Activated naive CD4-positive, alpha-beta T cell treated with anti-CD3 and anti-CD28 coated beads for 36 hours (primary cell): ENCODE results near the gene MMP7. TPM values are rescaled to one million over a fixed set of nuclear protein-coding genes. Genes with fewer than 3 reads are reported as not detected.

Experiments
- CTCF ChIA-PET: fragments of 350-600 bp; sonication (Branson Sonifier 250); formaldehyde crosslinking; loops from one replicate; lab custom pipeline; 2021; ENCODE audit warnings: antibody characterized with exemption; lab: Charles Lee
- DNase-seq: peaks from one replicate; pipeline ENCODE4 v3.0.0-alpha.2; 2020
- H3K27ac Mint-ChIP-seq: one replicate; pipeline ENCODE4 v1.8.0; 2021; ENCODE audit warnings: mild to moderate bottlenecking, mixed read lengths
- H3K27me3 Mint-ChIP-seq: one replicate; pipeline ENCODE4 v1.8.0; 2021; ENCODE audit warnings: low read depth, mixed read lengths
- H3K36me3 Mint-ChIP-seq: one replicate; pipeline ENCODE4 v1.8.0; 2021; ENCODE audit warnings: low read depth, mixed read lengths
- H3K4me1 Mint-ChIP-seq: one replicate; pipeline ENCODE4 v1.8.0; 2021; ENCODE audit warnings: low read depth, mixed read lengths
- H3K4me3 Mint-ChIP-seq: one replicate; pipeline ENCODE4 v1.8.0; 2021; ENCODE audit warnings: mild to moderate bottlenecking, moderate library complexity, mixed read lengths
- H3K9me3 Mint-ChIP-seq: one replicate; pipeline ENCODE4 v1.8.0; 2021; ENCODE audit warnings: mixed read lengths
- intact Hi-C: fragments of 100-400 bp; cut with micrococcal nuclease; formaldehyde crosslinking; loops from one replicate; pipeline ENCODE4 v1.15.1; 2023
- total RNA-seq, 2 experiments: library from RNA; stranded (reverse); gene quantifications; one replicate each; pipeline ENCODE4 v1.2.3, GENCODE V29; 2021

MMP7 gene
- total RNA-seq, 2 experiments from 2014 or later = not detected

DNA sequence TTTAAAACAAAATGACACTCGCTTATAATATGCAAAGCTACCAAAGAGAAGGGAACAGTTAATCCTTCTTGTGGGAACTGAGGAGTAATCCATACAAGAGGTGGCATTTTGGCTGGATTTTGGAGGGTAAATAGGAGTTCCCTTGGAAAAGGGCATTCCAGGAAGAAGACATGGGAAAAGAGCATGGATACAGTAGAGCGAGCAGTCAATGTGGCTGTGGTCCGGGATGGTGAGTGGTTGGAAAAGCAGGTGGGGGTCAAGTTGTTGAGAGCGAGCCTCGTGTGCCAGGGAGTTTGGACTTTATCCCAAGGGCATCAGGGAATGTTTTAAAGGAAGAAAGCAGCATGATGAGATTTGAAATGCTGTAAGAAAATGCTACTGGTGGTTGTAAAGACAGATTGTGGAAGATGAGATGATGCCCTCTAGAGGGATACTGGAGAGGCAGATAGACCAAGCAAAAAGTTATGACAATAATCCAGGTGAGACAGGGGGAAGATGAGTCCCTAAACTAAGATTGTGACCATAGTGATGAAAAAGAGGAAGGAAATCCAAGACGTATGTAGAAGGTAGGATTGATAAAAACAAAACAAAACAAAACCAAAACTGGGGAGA is 3.8 kb upstream of the MMP7 start:
- CTCF ChIA-PET = interaction anchor here (1.5 kb wide), 1 partner anchor 11 kb away, joined by 3 read pairs; no protein-coding TSS in a partner anchor
- intact Hi-C loops = no loop called here

DNA sequence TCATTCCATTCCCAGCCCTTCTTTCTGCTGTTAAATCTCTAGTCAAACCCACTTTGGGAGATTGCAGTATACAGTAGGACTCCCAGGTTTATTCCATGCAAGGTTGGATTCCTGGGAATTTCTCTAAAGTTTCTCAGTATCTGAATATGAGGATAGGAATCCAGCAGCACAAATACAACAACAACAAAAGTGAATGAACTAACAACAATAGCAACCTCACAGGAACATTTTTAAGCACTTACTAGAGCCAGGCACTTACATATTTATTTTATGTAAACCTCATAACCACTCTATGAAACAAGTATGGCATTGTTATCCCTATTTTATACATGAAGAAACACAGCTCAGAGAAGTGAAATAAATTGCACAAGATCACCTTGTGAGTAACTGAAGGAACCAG is 1.9 kb downstream of the MMP7 start:
- no peaks in the 10 kb centered on the region for H3K27me3 Mint-ChIP-seq
- H3K36me3 Mint-ChIP-seq = no peaks in the 10 kb centered on the region
- intact Hi-C loops = loop anchor here (2.0 kb wide), 1 partner anchor 26 kb away; no protein-coding TSS in a partner anchor

More for the DNA sequence above, 3.8 kb upstream of the MMP7 start:
- Mint-ChIP-seq H3K36me3 (no peaks in the 10 kb centered on the region), H3K4me3 (no peak overlapping the region), H3K4me1 (peaks cover 7% of the 10 kb centered on the region), H3K27ac (no peak overlapping the region), H3K27me3 (peaks cover 2% of the 10 kb centered on the region), H3K9me3 (no peaks in the 10 kb centered on the region)
- DNase-seq = no peak

DNA sequence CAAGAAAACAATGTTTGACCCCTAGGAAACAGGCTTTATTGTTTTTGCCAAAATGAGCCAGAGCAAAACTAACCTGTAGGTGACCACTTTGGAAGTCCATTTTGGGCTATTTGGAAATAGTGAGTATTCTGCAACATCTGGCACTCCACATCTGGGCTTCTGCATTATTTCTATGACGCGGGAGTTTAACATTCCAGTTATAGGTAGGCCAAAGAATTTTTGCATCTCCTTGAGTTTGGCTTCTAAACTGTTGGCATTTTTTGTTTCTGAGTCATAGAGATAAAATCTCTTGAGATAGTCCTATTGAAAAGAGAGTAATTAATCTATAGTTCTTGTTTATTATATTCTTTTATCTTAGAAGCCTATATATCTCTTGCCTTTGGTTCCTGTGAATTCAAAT is 2.9 kb downstream of the MMP7 start:
- H3K27me3 Mint-ChIP-seq = no peaks in the 10 kb centered on the region
- H3K27ac Mint-ChIP-seq = no peak overlapping the region
- CTCF ChIA-PET = interaction anchor here (1.6 kb wide), 1 partner anchor 86 kb away, joined by 4 read pairs; no protein-coding TSS in a partner anchor
- no peaks in the 10 kb centered on the region for H3K9me3 Mint-ChIP-seq
- H3K4me3 Mint-ChIP-seq = no peak overlapping the region
- DNase-seq = no peak
- intact Hi-C loops = loop anchor here (2.0 kb wide), 1 partner anchor 27 kb away; no protein-coding TSS in a partner anchor
- no peaks in the 10 kb centered on the region for H3K36me3 Mint-ChIP-seq
- H3K4me1 Mint-ChIP-seq = peaks cover 7% of the 10 kb centered on the region

More for the DNA sequence above, 1.9 kb downstream of the MMP7 start:
- no peak for DNase-seq
- Mint-ChIP-seq H3K4me3 (no peak overlapping the region), H3K27ac (no peak overlapping the region), H3K9me3 (no peaks in the 10 kb centered on the region), H3K4me1 (peaks cover 7% of the 10 kb centered on the region)
- CTCF ChIA-PET = interaction anchor here (0.7 to 1.6 kb wide), 2 partner anchors 10 to 85 kb away, joined by 4 to 5 read pairs; no protein-coding TSS in a partner anchor

DNA sequence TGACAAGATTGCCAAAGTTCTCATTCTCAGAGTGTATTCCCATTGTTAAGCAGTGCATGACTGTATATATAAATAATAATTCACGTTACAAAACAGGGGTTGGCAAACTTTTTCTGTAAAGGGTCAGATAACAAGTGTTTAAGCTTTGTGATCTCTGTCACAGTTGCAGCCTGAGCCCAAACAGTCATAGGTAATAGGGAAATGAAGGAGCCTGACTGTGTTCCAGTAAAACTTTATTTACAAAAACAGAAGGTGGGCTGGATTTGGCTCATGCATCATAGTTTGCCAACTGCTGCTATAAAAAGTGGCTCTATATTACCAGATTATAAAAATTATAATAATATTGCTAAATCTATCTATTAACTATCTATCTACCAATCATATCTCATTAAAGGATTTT is 3.5 kb downstream of the MMP7 start:
- intact Hi-C loops = no loop called here
- H3K4me1 Mint-ChIP-seq = peaks cover 7% of the 10 kb centered on the region
- H3K27me3 Mint-ChIP-seq = no peaks in the 10 kb centered on the region
- no peaks in the 10 kb centered on the region for H3K36me3 Mint-ChIP-seq
- H3K4me3 Mint-ChIP-seq = no peak overlapping the region
- H3K27ac Mint-ChIP-seq = no peak overlapping the region
- H3K9me3 Mint-ChIP-seq = no peaks in the 10 kb centered on the region
- no peak for DNase-seq
- CTCF ChIA-PET = interaction anchor here (0.9 to 3.9 kb wide), 2 partner anchors 9 to 86 kb away, joined by 3 to 22 read pairs; no protein-coding TSS in a partner anchor

DNA sequence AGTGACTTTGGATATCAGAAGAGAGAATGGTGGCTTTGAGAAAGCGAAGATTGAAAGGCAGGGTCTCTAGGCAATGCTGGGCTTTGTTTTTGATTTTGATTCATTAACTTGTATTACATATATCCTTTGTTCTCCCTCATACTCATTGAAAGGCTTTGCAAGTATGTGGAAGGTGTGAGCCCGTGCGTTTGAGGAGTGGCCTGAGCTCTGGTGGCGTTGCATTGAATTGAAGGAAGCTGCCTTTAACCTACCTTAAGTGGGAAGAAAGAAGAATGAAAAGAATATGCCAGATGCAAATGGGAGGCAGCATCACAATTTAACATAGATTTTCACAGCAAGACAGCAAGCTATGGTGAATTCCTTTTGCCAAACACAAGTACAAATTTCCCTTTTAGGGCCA is 6.7 kb downstream of the MMP7 start:
- Mint-ChIP-seq H3K36me3 (no peaks in the 10 kb centered on the region), H3K9me3 (no peaks in the 10 kb centered on the region), H3K4me1 (no peaks in the 10 kb centered on the region), H3K27me3 (peaks cover 4% of the 10 kb centered on the region), H3K4me3 (no peak overlapping the region), H3K27ac (no peak overlapping the region)
- CTCF ChIA-PET = interaction anchor here (1.2 to 3.9 kb wide), 6 partner anchors 9 to 182 kb away, joined by 3 to 22 read pairs (median 5); no protein-coding TSS in a partner anchor
- intact Hi-C loops = loop anchor here (5.0 kb wide), 1 partner anchor 88 kb away; no protein-coding TSS in a partner anchor
- DNase-seq = no peak

DNA sequence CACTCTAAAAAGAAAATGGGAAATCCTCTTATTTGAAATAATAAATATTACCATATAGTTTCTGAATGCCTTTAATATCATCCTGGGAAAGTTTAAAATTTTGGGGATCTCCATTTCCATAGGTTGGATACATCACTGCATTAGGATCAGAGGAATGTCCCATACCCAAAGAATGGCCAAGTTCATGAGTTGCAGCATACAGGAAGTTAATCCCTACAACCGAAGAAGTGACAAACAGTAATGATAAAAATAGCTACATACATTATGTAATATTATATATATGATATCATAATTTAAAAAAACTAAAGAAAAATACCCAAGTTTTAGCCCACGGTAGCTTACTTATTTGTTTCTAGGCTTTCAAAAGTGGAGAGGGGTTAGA is 7.4 kb downstream of the MMP7 start:
- H3K4me3 Mint-ChIP-seq = no peak overlapping the region
- H3K27me3 Mint-ChIP-seq = peaks cover 4% of the 10 kb centered on the region
- no peaks in the 10 kb centered on the region for H3K4me1 Mint-ChIP-seq
- CTCF ChIA-PET = interaction anchor here (1.2 to 3.9 kb wide), 6 partner anchors 8 to 181 kb away, joined by 3 to 22 read pairs (median 5); no protein-coding TSS in a partner anchor
- intact Hi-C loops = loop anchor here (5.0 kb wide), 1 partner anchor 89 kb away; no protein-coding TSS in a partner anchor
- DNase-seq = no peak
- no peaks in the 10 kb centered on the region for H3K36me3 Mint-ChIP-seq
- H3K27ac Mint-ChIP-seq = no peak overlapping the region
- no peaks in the 10 kb centered on the region for H3K9me3 Mint-ChIP-seq

DNA sequence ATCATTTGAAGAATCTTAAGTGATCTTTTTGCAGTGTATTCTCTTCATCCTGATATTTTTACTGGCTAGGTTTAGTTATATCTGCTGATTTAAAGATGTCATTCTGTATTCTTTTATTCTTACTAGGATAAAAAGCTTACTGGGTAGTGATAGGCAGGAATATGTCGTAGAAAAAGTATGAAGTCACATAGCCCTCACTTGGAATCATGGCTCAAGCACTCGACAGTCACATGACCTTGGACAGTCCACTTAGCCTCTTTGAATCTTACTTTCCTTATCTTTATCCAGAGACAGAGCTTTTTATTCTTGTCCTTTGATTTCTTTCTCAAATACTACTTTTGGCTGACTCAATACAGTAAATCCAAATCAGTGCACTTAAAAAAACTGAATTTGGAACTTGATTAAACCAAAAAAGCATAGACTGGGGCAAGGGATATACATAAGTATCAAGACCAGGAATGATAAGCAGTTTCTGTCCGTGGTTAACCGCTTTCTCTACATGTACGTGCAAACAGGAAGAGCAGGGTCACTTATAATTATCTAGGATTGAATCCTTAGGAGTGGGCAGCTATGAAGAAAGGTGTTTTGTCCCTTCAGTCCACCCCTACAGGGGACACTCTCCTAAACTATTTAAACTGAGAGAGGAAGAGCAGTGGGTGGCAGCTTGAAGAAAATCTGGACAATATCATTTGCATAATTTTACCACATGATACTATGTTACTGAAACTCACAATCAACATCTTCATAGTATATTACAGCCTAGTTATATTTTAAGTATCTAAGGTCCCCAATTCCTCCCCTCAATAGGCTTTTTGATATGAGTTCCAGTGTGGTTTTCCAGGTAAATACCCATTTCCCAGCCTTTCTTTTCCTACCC is 8.0 kb downstream of the MMP7 start:
- peaks cover 4% of the 10 kb centered on the region for H3K27me3 Mint-ChIP-seq
- H3K27ac Mint-ChIP-seq = no peak overlapping the region
- no peaks in the 10 kb centered on the region for H3K9me3 Mint-ChIP-seq
- H3K36me3 Mint-ChIP-seq = no peaks in the 10 kb centered on the region
- H3K4me1 Mint-ChIP-seq = no peaks in the 10 kb centered on the region
- intact Hi-C loops = loop anchor here (5.0 kb wide), 1 partner anchor 90 kb away; no protein-coding TSS in a partner anchor
- H3K4me3 Mint-ChIP-seq = no peak overlapping the region
- CTCF ChIA-PET = interaction anchor here (1.4 to 2.4 kb wide), 4 partner anchors 12 to 180 kb away, joined by 3 to 6 read pairs (median 5); no protein-coding TSS in a partner anchor
- DNase-seq = no peak

DNA sequence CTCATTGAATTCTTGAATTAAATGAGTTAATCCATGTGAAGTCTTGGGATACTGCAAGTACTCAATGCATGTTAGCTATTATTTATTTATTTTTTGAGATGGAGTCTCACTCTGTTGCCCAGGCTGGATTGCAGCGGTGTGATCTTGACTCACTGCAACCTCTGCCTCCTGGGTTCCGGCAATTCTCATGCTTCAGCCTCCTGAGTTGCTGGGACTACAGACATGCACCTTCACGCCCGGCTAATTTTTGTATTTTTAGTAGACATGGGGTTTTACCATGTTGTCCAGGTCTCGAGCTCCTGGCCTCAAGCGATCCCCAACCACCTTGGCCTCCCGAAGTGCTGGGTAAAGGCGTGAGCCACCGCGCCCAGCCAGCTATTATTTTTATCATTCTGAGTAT is 9.4 kb downstream of the MMP7 start:
- CTCF ChIA-PET = interaction anchor here (1.2 kb wide), 1 partner anchor 145 kb away, joined by 6 read pairs; no protein-coding TSS in a partner anchor
- Mint-ChIP-seq H3K27ac (no peak overlapping the region), H3K36me3 (no peaks in the 10 kb centered on the region), H3K4me1 (no peaks in the 10 kb centered on the region), H3K27me3 (peaks cover 4% of the 10 kb centered on the region), H3K4me3 (no peak overlapping the region), H3K9me3 (no peaks in the 10 kb centered on the region)
- DNase-seq = no peak
- intact Hi-C loops = loop anchor here (5.0 kb wide), 1 partner anchor 91 kb away; no protein-coding TSS in a partner anchor

DNA sequence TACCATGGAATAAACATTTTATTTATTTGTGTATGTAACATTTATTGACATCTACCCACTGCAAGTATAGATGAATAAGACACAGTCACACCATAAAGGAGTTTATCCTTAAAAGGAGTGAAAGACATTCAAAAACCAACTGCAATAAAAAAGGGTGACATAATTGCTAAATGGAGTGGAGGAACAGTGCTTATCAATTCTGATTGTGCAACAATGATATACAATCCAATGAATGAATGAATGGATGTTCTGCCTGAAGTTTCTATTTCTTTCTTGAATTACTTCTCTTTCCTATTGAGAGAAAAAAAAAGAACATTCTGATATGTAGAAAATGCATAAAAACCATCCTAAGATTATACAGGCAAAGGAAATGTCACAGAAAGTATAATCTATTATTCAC is 10.0 kb downstream of the MMP7 start:
- CTCF ChIA-PET = interaction anchor here (1.2 kb wide), 1 partner anchor 146 kb away, joined by 6 read pairs; no protein-coding TSS in a partner anchor
- intact Hi-C loops = loop anchor here (5.0 kb wide), 1 partner anchor 92 kb away; no protein-coding TSS in a partner anchor
- DNase-seq = no peak
- Mint-ChIP-seq H3K9me3 (no peaks in the 10 kb centered on the region), H3K4me1 (no peaks in the 10 kb centered on the region), H3K27me3 (peaks cover 4% of the 10 kb centered on the region), H3K36me3 (no peaks in the 10 kb centered on the region), H3K27ac (no peak overlapping the region), H3K4me3 (no peak overlapping the region)

DNA sequence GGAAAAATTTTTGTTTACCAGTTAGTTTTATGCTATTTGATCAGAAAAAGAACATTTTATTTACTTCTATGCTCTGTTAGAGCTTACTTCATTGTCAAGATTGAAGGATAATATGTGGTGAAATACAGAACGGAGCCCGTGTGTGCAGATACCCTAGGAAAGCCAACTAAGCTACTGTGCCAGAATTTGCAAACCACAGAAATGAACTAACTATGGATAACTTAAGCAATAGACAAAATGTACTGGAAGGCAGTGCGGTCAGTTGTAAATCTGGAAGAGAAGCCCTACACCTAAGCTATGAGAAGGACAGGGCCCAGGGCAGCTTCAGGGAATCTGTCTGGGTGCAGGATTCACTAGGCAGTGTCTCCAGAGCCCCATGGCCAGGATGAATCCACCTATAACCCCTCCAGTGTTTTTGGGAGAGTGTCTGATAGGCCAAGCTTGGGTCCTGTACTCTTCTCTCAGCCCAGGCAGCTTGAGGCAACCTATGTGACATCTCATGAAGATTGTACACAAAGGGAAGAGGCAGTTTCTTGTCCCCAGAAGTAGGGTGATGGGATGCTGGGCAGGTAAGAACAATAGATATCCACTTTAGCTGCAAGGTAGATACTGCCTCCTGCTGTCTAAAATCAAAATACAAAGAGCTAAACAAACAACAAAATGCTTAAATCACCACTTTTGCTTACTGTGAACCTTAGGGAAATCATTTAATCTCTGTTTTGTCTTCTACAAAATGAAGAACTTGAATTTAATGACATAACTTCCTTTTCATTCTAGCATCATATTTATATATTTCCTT is 12.1 kb downstream of the MMP7 start:
- no peak for DNase-seq
- intact Hi-C loops = loop anchor here (1.0 to 5.0 kb wide), 3 partner anchors 149 to 230 kb away; no protein-coding TSS in a partner anchor
- Mint-ChIP-seq H3K9me3 (no peaks in the 10 kb centered on the region), H3K4me3 (no peak overlapping the region), H3K4me1 (no peaks in the 10 kb centered on the region), H3K27me3 (peaks cover 4% of the 10 kb centered on the region), H3K36me3 (no peaks in the 10 kb centered on the region), H3K27ac (no peak overlapping the region)
- CTCF ChIA-PET = interaction anchor here (0.7 to 3.0 kb wide), 13 partner anchors 8 to 249 kb away, joined by 3 to 29 read pairs (median 5); no protein-coding TSS in a partner anchor

DNA sequence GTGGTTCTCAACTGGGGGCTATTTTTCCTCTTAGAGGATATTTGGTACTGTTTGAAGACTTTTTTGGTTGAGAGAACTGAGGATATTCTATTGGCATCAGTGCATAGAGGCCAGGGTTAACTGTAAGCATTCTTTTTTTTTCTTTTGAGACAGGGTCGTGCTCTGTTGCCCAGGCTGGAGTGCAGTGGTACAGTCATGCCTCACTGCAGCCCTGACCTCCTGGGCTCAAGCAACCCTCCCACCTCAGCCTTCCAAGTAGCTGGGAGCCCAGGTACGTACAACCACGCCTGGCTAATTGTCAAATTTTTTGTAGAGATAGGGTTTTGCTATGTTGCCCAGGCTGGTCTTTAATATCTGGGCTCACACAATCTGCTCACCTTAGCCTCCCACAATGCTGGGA is 12.9 kb downstream of the MMP7 start:
- no peaks in the 10 kb centered on the region for H3K4me1 Mint-ChIP-seq
- CTCF ChIA-PET = interaction anchor here (1.2 to 3.0 kb wide), 9 partner anchors 8 to 226 kb away, joined by 3 to 29 read pairs (median 5); no protein-coding TSS in a partner anchor
- no peaks in the 10 kb centered on the region for H3K36me3 Mint-ChIP-seq
- no peak for DNase-seq
- H3K9me3 Mint-ChIP-seq = no peaks in the 10 kb centered on the region
- no peak overlapping the region for H3K4me3 Mint-ChIP-seq
- no peak overlapping the region for H3K27ac Mint-ChIP-seq
- intact Hi-C loops = loop anchor here (1.0 to 5.0 kb wide), 3 partner anchors 150 to 229 kb away; no protein-coding TSS in a partner anchor
- peaks cover 4% of the 10 kb centered on the region for H3K27me3 Mint-ChIP-seq
